Liver (tissue), 9 donors: ENCODE measurements around the gene TSR1. TPM values are rescaled to one million over a fixed set of nuclear protein-coding genes. Genes with fewer than 3 reads are reported as not detected.

Experiments used
- DNase-seq: peaks from one replicate; pipeline ENCODE4 v3.0.0-alpha.2; 2017; ENCODE audit warnings: low spot score
- H3K27ac ChIP-seq, 2 donors: one replicate each; pipeline ENCODE4 v1.7.0; 2013; ENCODE audit warnings: inconsistent platforms in 2 of 2, low read length in 2 of 2, control low read depth in 1 of 2, low read depth in 1 of 2, mild to moderate bottlenecking in 1 of 2
- H3K27me3 ChIP-seq, 4 donors: one replicate each; pipeline versions ENCODE4 v1.6.1 to v1.7.0; 2013; ENCODE audit warnings: low read length in 3 of 4, inconsistent platforms in 1 of 4, mild to moderate bottlenecking in 1 of 4, moderate library complexity in 1 of 4; ENCODE audit not compliant: control insufficient read depth in 4 of 4, insufficient read depth in 4 of 4
- H3K36me3 ChIP-seq, 4 donors: one replicate each; pipeline versions ENCODE4 v1.6.1 to v1.7.0; 2013; ENCODE audit warnings: low read length in 3 of 4, mild to moderate bottlenecking in 3 of 4, low read depth in 1 of 4, moderate library complexity in 1 of 4; ENCODE audit not compliant: control insufficient read depth in 4 of 4, insufficient read depth in 3 of 4
- H3K4me1 ChIP-seq, 4 donors: one replicate each; pipeline versions ENCODE4 v1.6.1 to v1.7.0; 2013; ENCODE audit warnings: low read length in 3 of 4, mild to moderate bottlenecking in 3 of 4, moderate library complexity in 1 of 4; ENCODE audit not compliant: control insufficient read depth in 4 of 4, insufficient read depth in 4 of 4
- H3K4me3 ChIP-seq, 3 donors: one replicate each; pipeline versions ENCODE4 v1.6.1 to v1.7.0; 2013; ENCODE audit warnings: low read length in 3 of 3, control low read depth in 1 of 3, low read depth in 1 of 3, mild to moderate bottlenecking in 1 of 3
- H3K9ac ChIP-seq, 2 donors: one replicate each; pipeline ENCODE4 v1.7.0; 2013; ENCODE audit warnings: low read length in 2 of 2, mild to moderate bottlenecking in 2 of 2, moderate library complexity in 2 of 2, control low read depth in 1 of 2, low read depth in 1 of 2
- H3K9me3 ChIP-seq, 4 donors: one replicate each; pipeline versions ENCODE4 v1.6.1 to v1.7.0; 2013; ENCODE audit warnings: low read length in 3 of 4; ENCODE audit not compliant: control insufficient read depth in 4 of 4
- EGR1 ChIP-seq, 2 donors: IDR thresholded peaks; 2 replicates each; pipeline ENCODE4 v1.6.1; 2016 to 2018; ENCODE audit warnings: antibody characterized with exemption in 2 of 2, low read depth in 2 of 2
- FOXA1 ChIP-seq: IDR thresholded peaks from 2 replicates; pipeline ENCODE4 v1.6.1; 2016; ENCODE audit warnings: antibody characterized with exemption
- FOXA2 ChIP-seq: IDR thresholded peaks from 2 replicates; pipeline ENCODE4 v1.6.1; 2016; ENCODE audit warnings: antibody characterized with exemption
- GABPA ChIP-seq, 2 donors: IDR thresholded peaks in 1 of 2; conservative IDR thresholded peaks in 1 of 2; 2 replicates each; pipeline ENCODE4 v1.6.1; 2016; ENCODE audit warnings: antibody characterized with exemption in 2 of 2, mild to moderate bottlenecking in 1 of 2, moderate library complexity in 1 of 2
- HNF4A ChIP-seq, 2 donors: conservative IDR thresholded peaks; 2 replicates each; pipeline ENCODE4 v1.6.1; 2016; ENCODE audit warnings: antibody characterized with exemption in 2 of 2, mild to moderate bottlenecking in 2 of 2
- HNF4G ChIP-seq: IDR thresholded peaks from 2 replicates; pipeline ENCODE4 v1.6.1; 2016; ENCODE audit warnings: antibody characterized with exemption
- JUND ChIP-seq, 2 donors: IDR thresholded peaks; 2 replicates each; pipeline ENCODE4 v1.6.1; 2016; ENCODE audit warnings: antibody characterized with exemption in 2 of 2
- NR2F2 ChIP-seq: IDR thresholded peaks from 2 replicates; pipeline ENCODE4 v1.6.1; 2016; ENCODE audit warnings: antibody characterized with exemption
- RAD21 ChIP-seq, 2 donors: IDR thresholded peaks; 2 replicates each; pipeline ENCODE4 v1.6.1; 2016; ENCODE audit warnings: antibody characterized with exemption in 2 of 2, mild to moderate bottlenecking in 2 of 2
- RXRA ChIP-seq, 2 donors: IDR thresholded peaks; 2 replicates each; pipeline ENCODE4 v1.6.1; 2017 to 2018; ENCODE audit warnings: antibody characterized with exemption in 2 of 2, mild to moderate bottlenecking in 1 of 2
- TAF1 ChIP-seq: conservative IDR thresholded peaks from 2 replicates; pipeline ENCODE4 v1.6.1; 2016; ENCODE audit warnings: antibody characterized with exemption, mild to moderate bottlenecking
- YY1 ChIP-seq: IDR thresholded peaks from 2 replicates; pipeline ENCODE4 v1.6.1; 2016; ENCODE audit warnings: antibody characterized with exemption, mild to moderate bottlenecking
- WGBS: extraction: QIAGEN DNeasy Blood & Tissue Kit; methylation state at CpG from one replicate; pipeline ENCODE4 v1.1.7; 2013; 5-methylcytosine and 5-hydroxymethylcytosine counted together
- polyA plus RNA-seq, 2 donors: library from polyadenylated mRNA; stranded (reverse) in 1 of 2; unstranded in 1 of 2; fragments of 200-250 nt in 1 of 2; fragments of >200 nt in 1 of 2; fragmentation: Nextera tagmentation in 1 of 2; extraction: Ambion mirVana in 1 of 2; gene quantifications; one replicate each; pipeline versions ENCODE4 v1.2.1 to v1.2.3, GENCODE V29; 2013 to 2015
- total RNA-seq, 2 donors: library from RNA; depleted of rRNA; stranded (reverse); fragments of >200 nt; gene quantifications; one replicate each; pipeline ENCODE4 v1.2.3, GENCODE V29; 2014
- TF ChIP-seq, protein P1 (sequence below): IDR thresholded peaks from 2 replicates; pipeline ENCODE4 v1.6.1; 2016; ENCODE audit warnings: antibody characterized with exemption
- TF ChIP-seq, protein P2 (sequence below): fragments of 150-350 bp; IDR thresholded peaks from 2 replicates; pipeline ENCODE4 v1.5.1; 2017; ENCODE audit warnings: improper control_type of control experiment, low read depth, low read length; ENCODE audit not compliant: missing input control
- TF ChIP-seq, protein P3 (sequence below): IDR thresholded peaks from 2 replicates; pipeline ENCODE4 v1.6.1; 2016; ENCODE audit warnings: antibody characterized with exemption
- TF ChIP-seq, protein P4 (sequence below): IDR thresholded peaks from 2 replicates; pipeline ENCODE4 v1.6.1; 2016; ENCODE audit warnings: antibody characterized with exemption
- donor health status: healthy.
- donor health status: healthy.
- donor health status: healthy.
- donor health status: healthy.
- donor health status: healthy.

TSR1 gene
- total and polyA plus RNA-seq, 4 donors: 6.5 to 27.0 (median 13.8) TPM

DNA sequence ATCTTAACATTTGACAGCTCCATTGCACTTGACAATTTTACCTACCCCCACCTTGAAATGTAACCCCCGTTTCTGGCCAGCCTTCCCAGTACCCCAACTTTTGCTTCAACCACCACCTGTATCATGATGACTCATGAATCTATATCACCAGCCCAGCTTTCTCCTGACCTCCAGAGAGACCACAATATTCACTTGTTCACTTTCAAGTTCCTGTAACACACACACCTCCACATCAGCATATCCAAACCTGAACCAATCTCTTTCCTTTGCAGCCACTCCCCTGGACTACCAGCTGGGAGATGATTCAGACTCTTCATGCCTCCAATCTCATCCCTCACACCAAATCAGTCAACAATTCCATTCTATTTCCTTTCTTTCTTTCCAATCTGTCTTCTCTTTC is 40.7 kb downstream of the TSR1 start:
- Histone ChIP-seq H3K27ac (no peak overlapping the region), H3K27me3 (no peaks in the 10 kb centered on the region), H3K4me1 (no peaks in the 10 kb centered on the region), H3K9me3 (no peaks in the 10 kb centered on the region), H3K9ac (no peak overlapping the region), H3K36me3 (peaks cover 5 to 70% (median 29%) of the 10 kb centered on the region in 4 donors), H3K4me3 (no peak overlapping the region)
- WGBS: 88% methylated on average over 1 of the region's 1 CpG
- DNase-seq: no peak
- TF ChIP-seq, protein P1, sequence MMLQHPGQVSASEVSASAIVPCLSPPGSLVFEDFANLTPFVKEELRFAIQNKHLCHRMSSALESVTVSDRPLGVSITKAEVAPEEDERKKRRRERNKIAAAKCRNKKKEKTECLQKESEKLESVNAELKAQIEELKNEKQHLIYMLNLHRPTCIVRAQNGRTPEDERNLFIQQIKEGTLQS: no peak
- TF ChIP-seq YY1 (no peak), HNF4G (no peak), GABPA (IDR thresholded peaks at IDR 0.05 in 1 of 2, conservative IDR thresholded peaks at IDR 0.05 in 1 of 2) (no peak), FOXA1 (no peak), TAF1 (no peak)
- TF ChIP-seq, protein P2, sequence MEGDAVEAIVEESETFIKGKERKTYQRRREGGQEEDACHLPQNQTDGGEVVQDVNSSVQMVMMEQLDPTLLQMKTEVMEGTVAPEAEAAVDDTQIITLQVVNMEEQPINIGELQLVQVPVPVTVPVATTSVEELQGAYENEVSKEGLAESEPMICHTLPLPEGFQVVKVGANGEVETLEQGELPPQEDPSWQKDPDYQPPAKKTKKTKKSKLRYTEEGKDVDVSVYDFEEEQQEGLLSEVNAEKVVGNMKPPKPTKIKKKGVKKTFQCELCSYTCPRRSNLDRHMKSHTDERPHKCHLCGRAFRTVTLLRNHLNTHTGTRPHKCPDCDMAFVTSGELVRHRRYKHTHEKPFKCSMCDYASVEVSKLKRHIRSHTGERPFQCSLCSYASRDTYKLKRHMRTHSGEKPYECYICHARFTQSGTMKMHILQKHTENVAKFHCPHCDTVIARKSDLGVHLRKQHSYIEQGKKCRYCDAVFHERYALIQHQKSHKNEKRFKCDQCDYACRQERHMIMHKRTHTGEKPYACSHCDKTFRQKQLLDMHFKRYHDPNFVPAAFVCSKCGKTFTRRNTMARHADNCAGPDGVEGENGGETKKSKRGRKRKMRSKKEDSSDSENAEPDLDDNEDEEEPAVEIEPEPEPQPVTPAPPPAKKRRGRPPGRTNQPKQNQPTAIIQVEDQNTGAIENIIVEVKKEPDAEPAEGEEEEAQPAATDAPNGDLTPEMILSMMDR: no peak

DNA sequence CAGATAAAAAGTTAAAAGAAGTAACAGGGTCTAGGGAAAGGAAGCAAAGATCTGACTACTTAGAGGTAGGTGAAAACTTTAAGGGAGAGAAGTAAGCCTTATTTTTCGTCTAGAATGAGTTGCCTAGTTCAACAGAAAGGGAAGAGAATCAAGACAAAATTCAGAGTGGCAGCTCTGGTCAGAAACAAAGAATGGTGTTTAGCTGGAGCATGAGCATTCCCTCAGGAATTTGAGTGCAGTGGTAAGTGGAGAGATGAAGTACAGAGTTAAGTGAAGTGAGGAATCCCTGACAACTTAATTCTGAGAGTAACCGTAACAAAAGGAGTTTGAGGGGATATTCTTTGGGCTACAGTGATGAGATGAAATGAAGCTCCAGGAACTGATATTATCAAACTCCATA is 44.2 kb downstream of the TSR1 start:
- H3K27ac ChIP-seq: no peak overlapping the region
- peaks cover 8 to 70% (median 35%) of the 10 kb centered on the region in 4 donors for H3K36me3 ChIP-seq
- WGBS: 93% methylated on average over 2 of the region's 2 CpGs
- H3K9ac ChIP-seq: no peak overlapping the region
- H3K4me3 ChIP-seq: no peak overlapping the region
- H3K4me1 ChIP-seq: no peaks in the 10 kb centered on the region
- H3K27me3 ChIP-seq: no peaks in the 10 kb centered on the region
- no peaks in the 10 kb centered on the region for H3K9me3 ChIP-seq
- TF ChIP-seq NR2F2 (no peak), JUND (IDR thresholded peaks at IDR 0.05) (no peak), TAF1 (no peak), RXRA (IDR thresholded peaks at IDR 0.05) (no peak)
- TF ChIP-seq, protein P2: no peak
- TF ChIP-seq, protein P1: no peak
- TF ChIP-seq, protein P3, sequence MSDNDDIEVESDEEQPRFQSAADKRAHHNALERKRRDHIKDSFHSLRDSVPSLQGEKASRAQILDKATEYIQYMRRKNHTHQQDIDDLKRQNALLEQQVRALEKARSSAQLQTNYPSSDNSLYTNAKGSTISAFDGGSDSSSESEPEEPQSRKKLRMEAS: no peak
- no peak for DNase-seq

DNA sequence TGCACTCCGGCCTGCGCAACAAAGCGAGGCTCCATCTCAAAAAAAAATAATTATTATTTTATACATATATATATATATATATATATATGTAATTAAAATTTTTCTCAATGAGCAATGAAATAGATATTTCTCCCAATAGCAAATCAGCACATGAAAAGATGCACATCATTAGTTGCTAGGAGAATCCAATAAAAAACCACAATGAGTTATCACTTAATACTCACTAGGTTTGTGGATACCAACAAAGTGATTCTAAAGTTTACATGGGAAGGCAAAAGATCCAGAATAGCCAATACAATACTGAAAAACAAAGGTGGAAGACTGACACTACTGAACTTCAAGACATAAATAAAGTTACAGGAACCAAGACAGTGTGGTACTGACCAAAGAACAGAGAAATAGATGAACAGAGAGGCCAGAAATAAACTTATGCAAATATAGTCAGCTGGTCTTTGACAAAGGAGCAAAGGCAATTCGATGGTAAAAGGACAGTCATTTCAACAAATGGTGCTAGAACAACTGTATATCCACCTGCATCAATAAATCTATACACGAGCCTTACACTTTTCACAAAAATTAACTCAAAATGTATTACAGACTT is 46.3 kb downstream of the TSR1 start:
- H3K36me3 ChIP-seq: peaks cover 8 to 49% (median 35%) of the 10 kb centered on the region in 4 donors
- TF ChIP-seq YY1 (no peak), HNF4G (no peak), TAF1 (no peak), RXRA (IDR thresholded peaks at IDR 0.05) (no peak), JUND (IDR thresholded peaks at IDR 0.05) (no peak), RAD21 (IDR thresholded peaks at IDR 0.05) (no peak), EGR1 (IDR thresholded peaks at IDR 0.05; ENCODE audit: low read depth in 2 of 2) (no peak), HNF4A (conservative IDR thresholded peaks at IDR 0.05) (no peak), FOXA2 (no peak)
- TF ChIP-seq, protein P2: no peak
- TF ChIP-seq, protein P4, sequence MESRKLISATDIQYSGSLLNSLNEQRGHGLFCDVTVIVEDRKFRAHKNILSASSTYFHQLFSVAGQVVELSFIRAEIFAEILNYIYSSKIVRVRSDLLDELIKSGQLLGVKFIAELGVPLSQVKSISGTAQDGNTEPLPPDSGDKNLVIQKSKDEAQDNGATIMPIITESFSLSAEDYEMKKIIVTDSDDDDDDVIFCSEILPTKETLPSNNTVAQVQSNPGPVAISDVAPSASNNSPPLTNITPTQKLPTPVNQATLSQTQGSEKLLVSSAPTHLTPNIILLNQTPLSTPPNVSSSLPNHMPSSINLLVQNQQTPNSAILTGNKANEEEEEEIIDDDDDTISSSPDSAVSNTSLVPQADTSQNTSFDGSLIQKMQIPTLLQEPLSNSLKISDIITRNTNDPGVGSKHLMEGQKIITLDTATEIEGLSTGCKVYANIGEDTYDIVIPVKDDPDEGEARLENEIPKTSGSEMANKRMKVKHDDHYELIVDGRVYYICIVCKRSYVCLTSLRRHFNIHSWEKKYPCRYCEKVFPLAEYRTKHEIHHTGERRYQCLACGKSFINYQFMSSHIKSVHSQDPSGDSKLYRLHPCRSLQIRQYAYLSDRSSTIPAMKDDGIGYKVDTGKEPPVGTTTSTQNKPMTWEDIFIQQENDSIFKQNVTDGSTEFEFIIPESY: no peak

More for the DNA sequence above, 46.3 kb downstream of the TSR1 start:
- Histone ChIP-seq H3K4me3 (no peak overlapping the region), H3K27ac (no peak overlapping the region), H3K9ac (no peak overlapping the region), H3K4me1 (no peaks in the 10 kb centered on the region), H3K9me3 (no peaks in the 10 kb centered on the region), H3K27me3 (no peaks in the 10 kb centered on the region)
- DNase-seq: no peak
- 96% methylated on average over 5 of the region's 5 CpGs for WGBS
